GM19468 (cell line): ENCODE data around the gene ACTR3C.
"Not testable (repeated sequence)": the region's sequence is repeated elsewhere in the genome, so short reads cannot be mapped to it uniquely, and the experiment has no call there.

Experiments
- ATAC-seq: cut with Tn5 transposase; IDR thresholded peaks from one replicate; pipeline ENCODE4 v1.9.1; 2021; ENCODE audit warnings: mild to moderate bottlenecking, moderate library complexity, moderate number of reproducible peaks; ENCODE audit not compliant: unreplicated experiment; ENCODE audit errors: extremely low read depth

Gene ACTR3C

GRCh38 chr7:150288816-150289215, 34.5 kb downstream of the ACTR3C start:
- not testable (repeated sequence) for ATAC-seq

- ATAC-seq: not testable (repeated sequence)
These were observed 35.5 kb downstream of the ACTR3C start for GRCh38 chr7:150287815-150288214.

- ATAC-seq: not testable (repeated sequence)
These were observed 37.2 kb downstream of the ACTR3C start for GRCh38 chr7:150285849-150286754.

GRCh38 chr7:150283608-150284007, 39.7 kb downstream of the ACTR3C start:
- not testable (repeated sequence) for ATAC-seq

GRCh38 chr7:150283111-150283510, 40.2 kb downstream of the ACTR3C start:
- ATAC-seq: not testable (repeated sequence)

- ATAC-seq: not testable (repeated sequence)
These were observed 41.5 kb downstream of the ACTR3C start for GRCh38 chr7:150281681-150282403.

GRCh38 chr7:150278383-150278782, 45.0 kb downstream of the ACTR3C start:
- ATAC-seq: not testable (repeated sequence)

GRCh38 chr7:150276132-150276695, 47.1 kb downstream of the ACTR3C start:
- ATAC-seq: not testable (repeated sequence)

- not testable (repeated sequence) for ATAC-seq
These were observed 51.4 kb downstream of the ACTR3C start for GRCh38 chr7:150271898-150272297.

- not testable (repeated sequence) for ATAC-seq
These were observed 53.1 kb downstream of the ACTR3C start for GRCh38 chr7:150270101-150270824.

- ATAC-seq: not testable (repeated sequence)
These were observed 54.5 kb downstream of the ACTR3C start for GRCh38 chr7:150268798-150269197.

- not testable (repeated sequence) for ATAC-seq
These were observed 55.1 kb downstream of the ACTR3C start for GRCh38 chr7:150268287-150268686.

- ATAC-seq: not testable (repeated sequence)
These were observed 56.2 kb downstream of the ACTR3C start for GRCh38 chr7:150266953-150267665.

GRCh38 chr7:150262656-150263055, 60.7 kb downstream of the ACTR3C start:
- not testable (repeated sequence) for ATAC-seq

GRCh38 chr7:150247745-150248144, 75.6 kb downstream of the ACTR3C start:
- ATAC-seq: not testable (repeated sequence)

- not testable (repeated sequence) for ATAC-seq
These were observed 78.1 kb downstream of the ACTR3C start for GRCh38 chr7:150245208-150245607.

- ATAC-seq: not testable (repeated sequence)
These were observed 80.4 kb downstream of the ACTR3C start for GRCh38 chr7:150242935-150243334.

- not testable (repeated sequence) for ATAC-seq
These were observed 97.9 kb downstream of the ACTR3C start for GRCh38 chr7:150225444-150225843.
